Muscle layer of colon (tissue), 2 donors: ENCODE data around the gene FABP1.

ENCODE experiments used
- H3K27ac ChIP-seq: one replicate; pipeline ENCODE4 v1.7.0; 2013; ENCODE audit warnings: low read depth, mild to moderate bottlenecking, low read length, moderate library complexity
- H3K27me3 ChIP-seq, 2 donors: one replicate each; pipeline ENCODE4 v1.7.0; 2013; ENCODE audit warnings: low read length in 2 of 2, mild to moderate bottlenecking in 2 of 2; ENCODE audit not compliant: insufficient read depth in 2 of 2, control insufficient read depth in 1 of 2
- H3K36me3 ChIP-seq: one replicate; pipeline ENCODE4 v1.7.0; 2013; ENCODE audit warnings: mild to moderate bottlenecking, low read length; ENCODE audit not compliant: insufficient read depth
- H3K4me1 ChIP-seq: one replicate; pipeline ENCODE4 v1.7.0; 2013; ENCODE audit warnings: mild to moderate bottlenecking, low read length; ENCODE audit not compliant: insufficient read depth
- H3K4me3 ChIP-seq, 2 donors: one replicate each; pipeline ENCODE4 v1.7.0; 2013; ENCODE audit warnings: low read length in 2 of 2, low read depth in 1 of 2, mild to moderate bottlenecking in 1 of 2, moderate library complexity in 1 of 2
- H3K9ac ChIP-seq: one replicate; pipeline ENCODE4 v1.7.0; 2013; ENCODE audit warnings: low read length
- H3K9me3 ChIP-seq: one replicate; pipeline ENCODE4 v1.7.0; 2013; ENCODE audit warnings: mild to moderate bottlenecking, low read length
- donor health status: abdominal sarcoma.
- donor health status: Adenocarcinoma of cecum.

FABP1 gene

GRCh38 chr2:88087073-88087472 is 40.8 kb downstream of the FABP1 start:
- H3K36me3 ChIP-seq = no peaks in the 10 kb centered on the region
- H3K27ac ChIP-seq = no peak overlapping the region
- H3K9me3 ChIP-seq = no peaks in the 10 kb centered on the region
- H3K27me3 ChIP-seq = no peaks in the 10 kb centered on the region
- no peak overlapping the region for H3K4me3 ChIP-seq
- no peak overlapping the region for H3K9ac ChIP-seq
- no peaks in the 10 kb centered on the region for H3K4me1 ChIP-seq

GRCh38 chr2:88086401-88086800 is 41.5 kb downstream of the FABP1 start:
- no peaks in the 10 kb centered on the region for H3K4me1 ChIP-seq
- H3K27me3 ChIP-seq = no peaks in the 10 kb centered on the region
- no peaks in the 10 kb centered on the region for H3K9me3 ChIP-seq
- H3K4me3 ChIP-seq = no peak overlapping the region
- H3K36me3 ChIP-seq = no peaks in the 10 kb centered on the region
- no peak overlapping the region for H3K9ac ChIP-seq
- H3K27ac ChIP-seq = no peak overlapping the region

- Histone ChIP-seq H3K4me3 (no peak overlapping the region), H3K9ac (no peak overlapping the region), H3K4me1 (no peaks in the 10 kb centered on the region), H3K27ac (no peak overlapping the region), H3K9me3 (no peaks in the 10 kb centered on the region), H3K36me3 (no peaks in the 10 kb centered on the region), H3K27me3 (no peaks in the 10 kb centered on the region)
Observed at GRCh38 chr2:88085602-88086001, 42.3 kb downstream of the FABP1 start.

GRCh38 chr2:88085099-88085498 is 42.8 kb downstream of the FABP1 start:
- Histone ChIP-seq H3K4me1 (no peaks in the 10 kb centered on the region), H3K27ac (no peak overlapping the region), H3K36me3 (no peaks in the 10 kb centered on the region), H3K9me3 (no peaks in the 10 kb centered on the region), H3K4me3 (no peak overlapping the region), H3K9ac (no peak overlapping the region), H3K27me3 (no peaks in the 10 kb centered on the region)

- Histone ChIP-seq H3K9ac (no peak overlapping the region), H3K4me3 (no peak overlapping the region), H3K27ac (no peak overlapping the region)
Observed at GRCh38 chr2:88082781-88083180, 45.1 kb downstream of the FABP1 start.

GRCh38 chr2:88081924-88082608 is 45.8 kb downstream of the FABP1 start:
- Histone ChIP-seq H3K9me3 (no peaks in the 10 kb centered on the region), H3K4me3 (no peak overlapping the region), H3K27ac (no peak overlapping the region), H3K9ac (no peak overlapping the region), H3K4me1 (peaks cover 18% of the 10 kb centered on the region), H3K36me3 (no peaks in the 10 kb centered on the region), H3K27me3 (no peaks in the 10 kb centered on the region)

More at GRCh38 chr2:88082781-88083180, 45.1 kb downstream of the FABP1 start:
- H3K27me3 ChIP-seq = no peaks in the 10 kb centered on the region
- no peaks in the 10 kb centered on the region for H3K9me3 ChIP-seq
- no peaks in the 10 kb centered on the region for H3K36me3 ChIP-seq
- H3K4me1 ChIP-seq = peaks cover 13% of the 10 kb centered on the region

- Histone ChIP-seq H3K27me3 (no peaks in the 10 kb centered on the region), H3K9ac (no peak overlapping the region), H3K4me1 (peaks cover 21% of the 10 kb centered on the region), H3K27ac (no peak overlapping the region), H3K4me3 (no peak overlapping the region), H3K9me3 (no peaks in the 10 kb centered on the region), H3K36me3 (no peaks in the 10 kb centered on the region)
Observed at GRCh38 chr2:88080545-88080944, 47.3 kb downstream of the FABP1 start.

GRCh38 chr2:88078643-88079172 is 49.2 kb downstream of the FABP1 start:
- no peak overlapping the region for H3K9ac ChIP-seq
- H3K27me3 ChIP-seq = no peaks in the 10 kb centered on the region
- H3K36me3 ChIP-seq = no peaks in the 10 kb centered on the region
- H3K4me1 ChIP-seq = peaks cover 21% of the 10 kb centered on the region
- H3K4me3 ChIP-seq = no peak overlapping the region
- H3K9me3 ChIP-seq = no peaks in the 10 kb centered on the region
- peak overlapping the region; percentile 1 for H3K27ac ChIP-seq

- Histone ChIP-seq H3K9ac (no peak overlapping the region), H3K9me3 (no peaks in the 10 kb centered on the region), H3K4me3 (peak overlapping the region in 1 of 2 donors; percentile 12), H3K36me3 (no peaks in the 10 kb centered on the region), H3K27me3 (no peaks in the 10 kb centered on the region), H3K27ac (peak overlapping the region; percentile 49), H3K4me1 (peaks cover 21% of the 10 kb centered on the region)
Observed at GRCh38 chr2:88077080-88077479, 50.8 kb downstream of the FABP1 start.

GRCh38 chr2:88074854-88075292 is 53.0 kb downstream of the FABP1 start:
- H3K4me3 ChIP-seq = no peak overlapping the region
- H3K36me3 ChIP-seq = no peaks in the 10 kb centered on the region
- H3K9me3 ChIP-seq = no peaks in the 10 kb centered on the region
- H3K4me1 ChIP-seq = peaks cover 21% of the 10 kb centered on the region
- H3K27me3 ChIP-seq = no peaks in the 10 kb centered on the region
- no peak overlapping the region for H3K27ac ChIP-seq
- no peak overlapping the region for H3K9ac ChIP-seq

GRCh38 chr2:88074150-88074549 is 53.7 kb downstream of the FABP1 start:
- peaks cover 21% of the 10 kb centered on the region for H3K4me1 ChIP-seq
- no peak overlapping the region for H3K4me3 ChIP-seq
- H3K27ac ChIP-seq = no peak overlapping the region
- H3K27me3 ChIP-seq = no peaks in the 10 kb centered on the region
- H3K36me3 ChIP-seq = no peaks in the 10 kb centered on the region
- no peaks in the 10 kb centered on the region for H3K9me3 ChIP-seq
- no peak overlapping the region for H3K9ac ChIP-seq
